GM23338 (cell line): ENCODE measurements around the gene PEAK3.

Experiments
- CTCF ChIP-seq, 2 experiments: fragments of 200-600 bp in 1 of 2; sonication (generic) in 1 of 2; conservative IDR thresholded peaks; 2 replicates each; pipeline versions ENCODE4 v1.5.1 to v1.6.1; 2016 to 2017; ENCODE audit warnings: antibody characterized with exemption in 2 of 2, low read depth in 2 of 2, mild to moderate bottlenecking in 2 of 2, moderate library complexity in 1 of 2
- POLR2AphosphoS5 ChIP-seq: IDR thresholded peaks from 2 replicates; pipeline ENCODE4 v1.6.1; 2016; ENCODE audit warnings: antibody characterized with exemption, low read depth

GRCh38 chr19:2253106-2254063, 28.6 kb downstream of the PEAK3 start:
- TF ChIP-seq CTCF (conservative IDR thresholded peaks at IDR 0.05; ENCODE audit: low read depth in 2 of 2) (peak; percentile 62 to 73), POLR2AphosphoS5 (0 out of 2 replicates have a peak, but pooled peaks have one; percentile 35)
